ENCODE measurements around the gene RIPK1. TPM values are rescaled to one million over a fixed set of nuclear protein-coding genes. Genes with fewer than 3 reads are reported as not detected.
"Not testable (repeated sequence)": the region's sequence is repeated elsewhere in the genome, so short reads cannot be mapped to it uniquely, and the experiment has no call there.

The RIPK1 gene
- 10 to 100 TPM; 17.5 to 24.9 (median 19.8) TPM for polyA plus RNA-seq (ENCODE audit: insufficient read depth in 1 of 5, insufficient read length in 5 of 5, low replicate concordance in 1 of 5)
- long read RNA-seq, donor 1, full-length matches to known transcripts = 3 of 17 reads
- long read RNA-seq, donor 1, partial matches to known transcripts = 14 of 17 reads
- long read RNA-seq, donor 1, other reads (novel, unspliced or antisense) = 0 of 17 reads
- long read RNA-seq, donor 2, full-length matches to known transcripts = 2 of 2 reads
- long read RNA-seq, donor 2, partial matches to known transcripts = 0 of 2 reads
- long read RNA-seq, donor 2, other reads (novel, unspliced or antisense) = 0 of 2 reads
- long read RNA-seq, donor 3, partial matches to known transcripts = 8 of 8 reads
- long read RNA-seq, donor 3, other reads (novel, unspliced or antisense) = 0 of 8 reads
- long read RNA-seq, donor 4, partial matches to known transcripts = 11 of 11 reads
- long read RNA-seq, donor 4, other reads (novel, unspliced or antisense) = 0 of 11 reads
- long read RNA-seq, donor 5, partial matches to known transcripts = 6 of 7 reads
- long read RNA-seq, donor 5, other reads (novel, unspliced or antisense) = 0 of 7 reads
- long read RNA-seq, donor 6, full-length matches to known transcripts = 3 of 16 reads
- long read RNA-seq, donor 6, partial matches to known transcripts = 13 of 16 reads
- long read RNA-seq, donor 6, other reads (novel, unspliced or antisense) = 0 of 16 reads
- long read RNA-seq, donor 7, full-length matches to known transcripts = 3 of 3 reads
- long read RNA-seq, donor 7, partial matches to known transcripts = 0 of 3 reads
- long read RNA-seq, donor 7, other reads (novel, unspliced or antisense) = 0 of 3 reads
- long read RNA-seq, donor 8, full-length matches to known transcripts = 1 of 1 reads
- long read RNA-seq, donor 8, partial matches to known transcripts = 0 of 1 reads
- long read RNA-seq, donor 8, other reads (novel, unspliced or antisense) = 0 of 1 reads

- peak; percentile 90 to 91 for DNase-seq
Observed at GRCh38 chr6:3068329-3069214, at the start of gene RIPK1. Gene RIPK1, plus strand, starts transcription at chr6:3068494. Its CDS starts 8,330 bp downstream, at chr6:3076824.

GRCh38 chr6:3019065-3019464, 49.2 kb upstream of the RIPK1 start:
- no peak for DNase-seq

GRCh38 chr6:3019749-3020320, 48.5 kb upstream of the RIPK1 start:
- no peak for DNase-seq

GRCh38 chr6:3020976-3021598, 47.2 kb upstream of the RIPK1 start:
- DNase-seq = not testable (repeated sequence)

GRCh38 chr6:3022765-3023662, 45.3 kb upstream of the RIPK1 start:
- DNase-seq = no peak

- peak; percentile 40 to 58 for DNase-seq
Observed at GRCh38 chr6:3023663-3024483, 44.4 kb upstream of the RIPK1 start.

- DNase-seq = no peak
Observed at GRCh38 chr6:3026791-3027626, 41.3 kb upstream of the RIPK1 start.

- not testable (repeated sequence) for DNase-seq
Observed at GRCh38 chr6:3028156-3028555, 40.1 kb upstream of the RIPK1 start.

GRCh38 chr6:3031857-3032640, 36.2 kb upstream of the RIPK1 start:
- DNase-seq = no peak

GRCh38 chr6:3032986-3033385, 35.3 kb upstream of the RIPK1 start:
- no peak for DNase-seq

GRCh38 chr6:3033652-3034051, 34.6 kb upstream of the RIPK1 start:
- DNase-seq = no peak

GRCh38 chr6:3035397-3035796, 32.9 kb upstream of the RIPK1 start:
- DNase-seq = no peak

- no peak for DNase-seq
Observed at GRCh38 chr6:3036861-3037637, 31.2 kb upstream of the RIPK1 start.

- DNase-seq = no peak
Observed at GRCh38 chr6:3037638-3038365, 30.5 kb upstream of the RIPK1 start.

- DNase-seq = no peak
Observed at GRCh38 chr6:3039384-3039783, 28.9 kb upstream of the RIPK1 start.

All from right lung (tissue), 10 donors.